ACC112 (cell line): Measurements from ENCODE around the gene AQR.

Source experiments
- H2AFZ ChIP-seq: fragments of 200-600 bp; sonication (generic); one replicate; pipeline ENCODE4 v1.6.0; 2017; ENCODE audit warnings: antibody characterized with exemption, low read length; ENCODE audit not compliant: unreplicated experiment
- H3K27ac ChIP-seq: fragments of 200-600 bp; sonication (generic); 2 replicates; pipeline ENCODE4 v1.5.1; 2014; ENCODE audit warnings: low read depth, mild to moderate bottlenecking, antibody characterized with exemption, low read length, moderate library complexity
- H3K27me3 ChIP-seq: fragments of 200-600 bp; sonication (generic); 2 replicates; pipeline ENCODE4 v1.6.1; 2014; ENCODE audit warnings: mild to moderate bottlenecking, antibody characterized with exemption, low read length, moderate library complexity, mixed read lengths; ENCODE audit not compliant: insufficient read depth
- H3K36me3 ChIP-seq: fragments of 200-600 bp; sonication (generic); 2 replicates; pipeline ENCODE4 v1.6.1; 2016; ENCODE audit warnings: mild to moderate bottlenecking, antibody characterized with exemption, low read length, moderate library complexity, mixed read lengths; ENCODE audit not compliant: insufficient read depth
- H3K4me1 ChIP-seq: fragments of 200-600 bp; sonication (generic); one replicate; pipeline ENCODE4 v1.6.1; 2016; ENCODE audit warnings: low read length, mixed read lengths; ENCODE audit not compliant: insufficient read depth, unreplicated experiment, control insufficient read depth
- H3K4me3 ChIP-seq: fragments of 200-600 bp; sonication (generic); 2 replicates; pipeline ENCODE4 v1.5.1; 2014; ENCODE audit warnings: mild to moderate bottlenecking, low read depth, low read length
- H3K79me2 ChIP-seq: fragments of 200-600 bp; sonication (generic); one replicate; pipeline ENCODE4 v1.6.0; 2016; ENCODE audit warnings: low read length; ENCODE audit not compliant: control insufficient read depth, unreplicated experiment, insufficient read depth

AQR gene

DNA sequence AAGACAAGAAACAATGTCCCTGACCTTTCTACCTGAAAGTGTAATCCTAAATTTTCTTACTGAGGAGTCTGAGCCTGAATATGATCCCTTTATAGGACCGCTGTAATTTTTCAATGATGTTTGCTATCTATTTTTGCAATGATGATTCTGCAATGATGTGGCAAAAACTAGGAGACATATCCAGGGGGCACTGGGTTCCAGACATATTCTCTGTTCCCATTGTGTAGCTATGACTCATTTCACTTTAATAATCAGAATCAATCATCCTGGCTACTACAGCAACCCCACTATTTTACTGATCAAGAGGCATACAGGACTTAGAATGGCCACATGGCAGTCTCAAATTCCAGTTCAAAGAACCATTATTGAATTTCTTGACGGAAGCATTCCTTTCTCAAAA lies 85.9 kb downstream of the AQR start:
- H3K4me3 ChIP-seq = no peak overlapping the region
- H2AFZ ChIP-seq = no peak overlapping the region
- peaks cover 34% of the 10 kb centered on the region for H3K36me3 ChIP-seq
- no peaks in the 10 kb centered on the region for H3K27me3 ChIP-seq
- H3K4me1 ChIP-seq = peaks cover 22% of the 10 kb centered on the region
- H3K27ac ChIP-seq = peak overlapping the region; percentile 66
- no peaks in the 10 kb centered on the region for H3K79me2 ChIP-seq

GRCh38 chr15:34883042-34883441 lies 86.5 kb downstream of the AQR start:
- H3K4me1 ChIP-seq = peaks cover 22% of the 10 kb centered on the region
- H3K4me3 ChIP-seq = no peak overlapping the region
- H3K27ac ChIP-seq = peak overlapping the region; percentile 66
- peaks cover 34% of the 10 kb centered on the region for H3K36me3 ChIP-seq
- no peaks in the 10 kb centered on the region for H3K79me2 ChIP-seq
- no peaks in the 10 kb centered on the region for H3K27me3 ChIP-seq
- H2AFZ ChIP-seq = no peak overlapping the region

DNA sequence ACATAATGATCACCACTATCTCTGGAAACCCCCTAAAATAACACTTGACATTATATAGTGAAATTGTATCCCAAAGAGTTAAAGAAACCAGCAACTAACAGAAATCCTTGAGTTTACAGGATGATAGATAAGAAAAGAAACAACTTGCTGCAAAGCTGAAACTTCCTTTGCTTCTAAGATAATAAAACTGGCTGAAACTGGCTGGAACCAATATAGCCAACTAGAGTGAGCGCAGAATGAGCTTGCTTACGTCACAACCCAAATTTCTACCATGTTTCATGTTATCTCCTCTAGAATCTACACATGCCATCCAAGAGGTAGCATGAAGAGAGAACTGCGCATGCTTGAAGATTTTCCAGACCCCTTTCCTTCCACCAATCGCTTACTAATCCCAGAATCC lies 90.4 kb downstream of the AQR start:
- H3K4me3 ChIP-seq = no peak overlapping the region
- H3K36me3 ChIP-seq = peaks cover 30% of the 10 kb centered on the region
- no peaks in the 10 kb centered on the region for H3K79me2 ChIP-seq
- H3K27me3 ChIP-seq = no peaks in the 10 kb centered on the region
- H2AFZ ChIP-seq = no peak overlapping the region
- peaks cover 12% of the 10 kb centered on the region for H3K4me1 ChIP-seq
- no peak overlapping the region for H3K27ac ChIP-seq

- no peak overlapping the region for H2AFZ ChIP-seq
- no peaks in the 10 kb centered on the region for H3K27me3 ChIP-seq
- H3K36me3 ChIP-seq = peaks cover 46% of the 10 kb centered on the region
- no peak overlapping the region for H3K27ac ChIP-seq
- no peak overlapping the region for H3K4me3 ChIP-seq
- H3K4me1 ChIP-seq = no peaks in the 10 kb centered on the region
- no peaks in the 10 kb centered on the region for H3K79me2 ChIP-seq
Observed at GRCh38 chr15:34876640-34877039, 92.9 kb downstream of the AQR start.

DNA sequence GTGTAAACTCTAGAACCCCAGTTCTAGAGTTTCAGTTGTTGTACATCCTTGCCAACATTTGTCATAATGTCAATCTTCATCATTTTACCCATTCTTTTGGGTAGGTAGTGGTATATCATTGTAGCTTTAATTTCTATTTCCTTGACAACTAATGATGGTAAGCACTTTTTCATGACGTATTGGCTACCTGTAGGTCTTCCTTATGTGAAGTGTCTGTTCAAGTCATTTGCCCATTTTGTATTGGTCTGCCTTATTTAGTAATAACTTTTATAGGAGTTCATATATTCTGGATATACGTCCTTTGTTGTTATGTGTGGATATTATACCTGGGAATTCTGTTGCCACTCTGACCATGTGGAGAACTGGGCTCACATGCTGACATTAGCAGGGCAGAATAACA lies 100.4 kb downstream of the AQR start:
- Histone ChIP-seq H3K4me3 (no peak overlapping the region), H3K79me2 (no peaks in the 10 kb centered on the region), H3K27ac (no peak overlapping the region), H3K36me3 (peaks cover 60% of the 10 kb centered on the region), H3K4me1 (no peaks in the 10 kb centered on the region), H2AFZ (no peak overlapping the region), H3K27me3 (no peaks in the 10 kb centered on the region)

- peaks cover 57% of the 10 kb centered on the region for H3K36me3 ChIP-seq
Observed at GRCh38 chr15:34865531-34865930, 104.0 kb downstream of the AQR start.

GRCh38 chr15:34861214-34861613 lies 108.3 kb downstream of the AQR start:
- peaks cover 5% of the 10 kb centered on the region for H3K4me1 ChIP-seq
- no peak overlapping the region for H2AFZ ChIP-seq
- H3K27me3 ChIP-seq = no peaks in the 10 kb centered on the region
- H3K79me2 ChIP-seq = no peaks in the 10 kb centered on the region
- peaks cover 52% of the 10 kb centered on the region for H3K36me3 ChIP-seq
- H3K27ac ChIP-seq = no peak overlapping the region
- H3K4me3 ChIP-seq = no peak overlapping the region

More at GRCh38 chr15:34865531-34865930, 104.0 kb downstream of the AQR start:
- Histone ChIP-seq H3K79me2 (no peaks in the 10 kb centered on the region), H3K27me3 (no peaks in the 10 kb centered on the region), H2AFZ (no peak overlapping the region), H3K4me3 (no peak overlapping the region), H3K27ac (no peak overlapping the region), H3K4me1 (no peaks in the 10 kb centered on the region)

- peak overlapping the region; percentile 64 for H3K27ac ChIP-seq
- H3K27me3 ChIP-seq = no peaks in the 10 kb centered on the region
- no peaks in the 10 kb centered on the region for H3K79me2 ChIP-seq
- H3K4me3 ChIP-seq = no peak overlapping the region
- H2AFZ ChIP-seq = no peak overlapping the region
- peaks cover 28% of the 10 kb centered on the region for H3K36me3 ChIP-seq
- peaks cover 30% of the 10 kb centered on the region for H3K4me1 ChIP-seq
Observed at GRCh38 chr15:34855893-34856292, 113.6 kb downstream of the AQR start.

GRCh38 chr15:34855413-34855812 lies 114.1 kb downstream of the AQR start:
- no peaks in the 10 kb centered on the region for H3K27me3 ChIP-seq
- no peaks in the 10 kb centered on the region for H3K79me2 ChIP-seq
- no peak overlapping the region for H3K4me3 ChIP-seq
- H3K4me1 ChIP-seq = peaks cover 30% of the 10 kb centered on the region
- H3K27ac ChIP-seq = peak overlapping the region; percentile 64
- H3K36me3 ChIP-seq = peaks cover 24% of the 10 kb centered on the region
- H2AFZ ChIP-seq = no peak overlapping the region

DNA sequence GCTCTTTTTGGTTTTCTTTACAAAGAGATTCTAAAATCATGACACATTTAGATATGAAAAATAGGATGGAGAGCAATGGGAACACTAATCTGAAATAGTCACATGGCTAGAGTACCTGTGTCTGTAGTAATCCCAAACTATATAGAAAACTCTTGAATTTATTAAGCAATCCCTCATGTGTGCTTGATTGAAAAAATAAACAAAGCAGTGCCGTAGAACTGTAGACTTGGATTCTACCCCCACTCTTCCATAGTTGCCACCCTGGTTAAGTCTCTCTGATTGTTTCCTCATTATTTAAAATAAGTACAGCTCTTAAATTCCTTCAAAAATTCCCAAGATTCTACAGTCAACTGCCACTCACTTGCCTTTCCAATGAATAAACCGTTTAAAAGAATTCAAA lies 115.3 kb downstream of the AQR start:
- H3K4me1 ChIP-seq = peaks cover 30% of the 10 kb centered on the region
- H3K79me2 ChIP-seq = no peaks in the 10 kb centered on the region
- no peak overlapping the region for H2AFZ ChIP-seq
- no peak overlapping the region for H3K27ac ChIP-seq
- no peak overlapping the region for H3K4me3 ChIP-seq
- H3K36me3 ChIP-seq = peaks cover 20% of the 10 kb centered on the region
- no peaks in the 10 kb centered on the region for H3K27me3 ChIP-seq

GRCh38 chr15:34853001-34853758 lies 116.4 kb downstream of the AQR start:
- peaks cover 11% of the 10 kb centered on the region for H3K36me3 ChIP-seq
- no peaks in the 10 kb centered on the region for H3K79me2 ChIP-seq
- H3K27ac ChIP-seq = 0 out of 2 replicates have a peak overlapping the region, but pooled peaks have one; percentile 6
- H3K4me1 ChIP-seq = peaks cover 30% of the 10 kb centered on the region
- H2AFZ ChIP-seq = no peak overlapping the region
- no peaks in the 10 kb centered on the region for H3K27me3 ChIP-seq
- H3K4me3 ChIP-seq = no peak overlapping the region
